Rectal smooth muscle tissue (tissue), 1 donor: ENCODE results near the gene NUSAP1.

ENCODE experiments used
- H3K27ac ChIP-seq: one replicate; pipeline ENCODE4 v1.7.0; 2013; ENCODE audit warnings: low read depth, low read length, inconsistent platforms
- H3K27me3 ChIP-seq: one replicate; pipeline ENCODE4 v1.7.0; 2013; ENCODE audit warnings: low read length; ENCODE audit not compliant: control insufficient read depth, insufficient read depth
- H3K36me3 ChIP-seq: one replicate; pipeline ENCODE4 v1.7.0; 2013; ENCODE audit warnings: low read length; ENCODE audit not compliant: control insufficient read depth, insufficient read depth
- H3K4me1 ChIP-seq: one replicate; pipeline ENCODE4 v1.7.0; 2013; ENCODE audit warnings: low read length; ENCODE audit not compliant: control insufficient read depth, insufficient read depth
- H3K4me3 ChIP-seq: one replicate; pipeline ENCODE4 v1.7.0; 2013; ENCODE audit warnings: low read length
- H3K9ac ChIP-seq: one replicate; pipeline ENCODE4 v1.7.0; 2013; ENCODE audit warnings: low read length

Gene NUSAP1

GRCh38 chr15:41429003-41429890, 96.6 kb downstream of the NUSAP1 start:
- Histone ChIP-seq H3K9ac (no peak overlapping the region), H3K27ac (no peak overlapping the region), H3K27me3 (no peaks in the 10 kb centered on the region), H3K4me1 (no peaks in the 10 kb centered on the region), H3K36me3 (no peaks in the 10 kb centered on the region), H3K4me3 (no peak overlapping the region)
